Right lobe of liver (tissue), 6 donors: ENCODE data around the gene NCK2. TPM values are rescaled to one million over a fixed set of nuclear protein-coding genes. Genes with fewer than 3 reads are reported as not detected.

Experiments used
- ATAC-seq, 4 donors: fragments of 200-7000 bp; cut with Tn5 transposase; one replicate each; pipeline ENCODE4 v1.9.1; 2020; ENCODE audit warnings: mild to moderate bottlenecking in 4 of 4, moderate library complexity in 4 of 4
- DNase-seq, 3 donors: peaks; one replicate each; pipeline ENCODE4 v3.0.0-alpha.2; 2020
- H3K27ac ChIP-seq, 3 donors: fragments of 200-600 bp; one replicate each; pipeline ENCODE4 v1.8.0; 2022
- H3K27me3 ChIP-seq, 2 donors: fragments of 200-600 bp; one replicate each; pipeline ENCODE4 v1.8.0; 2022
- H3K36me3 ChIP-seq, 4 donors: fragments of 200-600 bp; sonication (generic) in 1 of 4; one replicate each; pipeline versions ENCODE4 v1.5.1 to v1.8.0; 2017 to 2022; ENCODE audit warnings: control low read depth in 1 of 4
- H3K4me1 ChIP-seq, 4 donors: fragments of 200-600 bp; sonication (generic) in 1 of 4; one replicate each; pipeline versions ENCODE4 v1.5.1 to v1.8.0; 2017 to 2022; ENCODE audit warnings: control low read depth in 1 of 4
- H3K4me3 ChIP-seq, 3 donors: fragments of 200-600 bp; one replicate each; pipeline ENCODE4 v1.8.0; 2022
- H3K9me3 ChIP-seq, 4 donors: fragments of 200-600 bp; sonication (generic) in 1 of 4; one replicate each; pipeline versions ENCODE4 v1.5.1 to v1.8.0; 2017 to 2022; ENCODE audit warnings: control low read depth in 1 of 4
- POLR2A ChIP-seq: fragments of 450-650 bp; IDR thresholded peaks from one replicate; pipeline ENCODE4 v1.6.1; 2017; ENCODE audit warnings: antibody characterized with exemption, mild to moderate bottlenecking
- WGBS: methylation state at CpG from one replicate; pipeline ENCODE4 v1.1.6; 2018; ENCODE audit warnings: low coverage, low lambda C conversion rate; ENCODE audit not compliant: insufficient coverage; ENCODE audit errors: missing lambda C conversion rate; 5-methylcytosine and 5-hydroxymethylcytosine counted together
- intact Hi-C, 2 donors: fragments of 100-400 bp; cut with DNase I; formaldehyde crosslinking; loops; one replicate each; pipeline versions ENCODE4 v1.11.2 to v1.14.1; 2022
- total RNA-seq, 6 experiments: library from RNA; depleted of rRNA in 2 of 6; stranded (reverse); fragments of >200 nt in 2 of 6; fragmentation: NEBNext Ultra II Directional in 3 of 6; extraction: Animal tissue kit (Norgen Biotek cat#: 25700) in 3 of 6; gene quantifications; one replicate each; pipeline versions ENCODE4 v1.1.0 to v1.2.4, GENCODE V29; 2016 to 2023
- TF ChIP-seq, protein P1 (sequence below), 4 donors: fragments of 200-600 bp in 3 of 4; fragments of 450-650 bp in 1 of 4; IDR thresholded peaks; one replicate each; pipeline versions ENCODE4 v1.5.1 to v1.8.0; 2016 to 2022; ENCODE audit warnings: antibody characterized with exemption in 4 of 4, mild to moderate bottlenecking in 2 of 4
- donor health status: DM: no; HTN: yes; CAD: no.
- donor health status: DM: no; HTN: no; CAD: no.
- donor health status: DM: no; HTN: no; CAD: no.
- donor health status: DM: no; HTN: yes; CAD: no.
- donor health status: DM: no; HTN: yes; CAD: no.

Gene NCK2
- total RNA-seq, 6 experiments from 2014 or later: 4.8 to 11.7 (median 7.1) TPM

DNA sequence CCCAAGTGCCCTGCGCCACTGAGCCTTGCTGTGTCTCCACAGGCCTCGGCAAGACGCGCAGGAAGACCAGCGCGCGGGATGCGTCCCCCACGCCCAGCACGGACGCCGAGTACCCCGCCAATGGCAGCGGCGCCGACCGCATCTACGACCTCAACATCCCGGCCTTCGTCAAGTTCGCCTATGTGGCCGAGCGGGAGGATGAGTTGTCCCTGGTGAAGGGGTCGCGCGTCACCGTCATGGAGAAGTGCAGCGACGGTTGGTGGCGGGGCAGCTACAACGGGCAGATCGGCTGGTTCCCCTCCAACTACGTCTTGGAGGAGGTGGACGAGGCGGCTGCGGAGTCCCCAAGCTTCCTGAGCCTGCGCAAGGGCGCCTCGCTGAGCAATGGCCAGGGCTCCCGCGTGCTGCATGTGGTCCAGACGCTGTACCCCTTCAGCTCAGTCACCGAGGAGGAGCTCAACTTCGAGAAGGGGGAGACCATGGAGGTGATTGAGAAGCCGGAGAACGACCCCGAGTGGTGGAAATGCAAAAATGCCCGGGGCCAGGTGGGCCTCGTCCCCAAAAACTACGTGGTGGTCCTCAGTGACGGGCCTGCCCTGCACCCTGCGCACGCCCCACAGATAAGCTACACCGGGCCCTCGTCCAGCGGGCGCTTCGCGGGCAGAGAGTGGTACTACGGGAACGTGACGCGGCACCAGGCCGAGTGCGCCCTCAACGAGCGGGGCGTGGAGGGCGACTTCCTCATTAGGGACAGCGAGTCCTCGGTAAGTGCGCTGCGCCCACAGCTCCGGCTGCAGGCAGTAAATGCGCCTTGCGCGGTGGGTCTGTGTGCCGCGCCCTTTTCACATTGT lies 136.8 kb downstream of the NCK2 start:
- H3K27ac ChIP-seq: no peak overlapping the region
- ATAC-seq: no peak
- peaks cover 0 to 22% (median 9%) of the 10 kb centered on the region in 4 donors for H3K4me1 ChIP-seq
- TF ChIP-seq, protein P1, sequence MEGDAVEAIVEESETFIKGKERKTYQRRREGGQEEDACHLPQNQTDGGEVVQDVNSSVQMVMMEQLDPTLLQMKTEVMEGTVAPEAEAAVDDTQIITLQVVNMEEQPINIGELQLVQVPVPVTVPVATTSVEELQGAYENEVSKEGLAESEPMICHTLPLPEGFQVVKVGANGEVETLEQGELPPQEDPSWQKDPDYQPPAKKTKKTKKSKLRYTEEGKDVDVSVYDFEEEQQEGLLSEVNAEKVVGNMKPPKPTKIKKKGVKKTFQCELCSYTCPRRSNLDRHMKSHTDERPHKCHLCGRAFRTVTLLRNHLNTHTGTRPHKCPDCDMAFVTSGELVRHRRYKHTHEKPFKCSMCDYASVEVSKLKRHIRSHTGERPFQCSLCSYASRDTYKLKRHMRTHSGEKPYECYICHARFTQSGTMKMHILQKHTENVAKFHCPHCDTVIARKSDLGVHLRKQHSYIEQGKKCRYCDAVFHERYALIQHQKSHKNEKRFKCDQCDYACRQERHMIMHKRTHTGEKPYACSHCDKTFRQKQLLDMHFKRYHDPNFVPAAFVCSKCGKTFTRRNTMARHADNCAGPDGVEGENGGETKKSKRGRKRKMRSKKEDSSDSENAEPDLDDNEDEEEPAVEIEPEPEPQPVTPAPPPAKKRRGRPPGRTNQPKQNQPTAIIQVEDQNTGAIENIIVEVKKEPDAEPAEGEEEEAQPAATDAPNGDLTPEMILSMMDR (IDR thresholded peaks at IDR 0.05): no peak
- TF ChIP-seq POLR2A: no peak
- peak in 1 of 3 donors; percentile 38 for DNase-seq
- H3K27me3 ChIP-seq: no peaks in the 10 kb centered on the region
- H3K9me3 ChIP-seq: no peaks in the 10 kb centered on the region
- H3K4me3 ChIP-seq: no peak overlapping the region
- WGBS: 94% methylated on average over 25 of the region's 79 CpGs
- no peaks in the 10 kb centered on the region for H3K36me3 ChIP-seq
- intact Hi-C loops: no loop called here

DNA sequence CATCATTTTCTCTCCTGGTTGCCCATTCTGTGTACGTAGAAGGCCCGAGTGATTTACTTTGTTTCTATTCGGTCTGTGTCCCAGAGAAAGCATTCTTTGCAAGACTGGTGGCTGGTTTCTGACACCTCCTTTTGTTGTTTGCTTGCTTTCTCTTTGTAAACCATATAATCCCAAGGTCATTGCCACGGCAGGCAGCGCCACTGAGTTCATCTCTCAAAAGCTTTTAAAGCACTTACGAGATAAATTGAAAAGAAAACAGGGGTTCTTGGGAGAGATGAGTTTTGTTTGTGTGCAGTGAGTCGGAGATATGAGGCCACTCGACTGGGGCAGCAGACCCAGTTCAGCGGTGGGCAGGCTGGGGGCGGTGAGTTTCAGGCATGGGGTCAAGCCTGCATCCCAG lies 137.6 kb downstream of the NCK2 start:
- TF ChIP-seq POLR2A: no peak
- TF ChIP-seq, protein P1 (IDR thresholded peaks at IDR 0.05): no peak
- DNase-seq: no peak
- ATAC-seq: no peak
- no peak overlapping the region for H3K27ac ChIP-seq
- no peaks in the 10 kb centered on the region for H3K36me3 ChIP-seq
- no peaks in the 10 kb centered on the region for H3K9me3 ChIP-seq
- H3K4me3 ChIP-seq: no peak overlapping the region
- H3K4me1 ChIP-seq: peaks cover 0 to 28% (median 12%) of the 10 kb centered on the region in 4 donors
- intact Hi-C loops: no loop called here
- 77% methylated on average over 10 of the region's 10 CpGs for WGBS
- H3K27me3 ChIP-seq: no peaks in the 10 kb centered on the region

DNA sequence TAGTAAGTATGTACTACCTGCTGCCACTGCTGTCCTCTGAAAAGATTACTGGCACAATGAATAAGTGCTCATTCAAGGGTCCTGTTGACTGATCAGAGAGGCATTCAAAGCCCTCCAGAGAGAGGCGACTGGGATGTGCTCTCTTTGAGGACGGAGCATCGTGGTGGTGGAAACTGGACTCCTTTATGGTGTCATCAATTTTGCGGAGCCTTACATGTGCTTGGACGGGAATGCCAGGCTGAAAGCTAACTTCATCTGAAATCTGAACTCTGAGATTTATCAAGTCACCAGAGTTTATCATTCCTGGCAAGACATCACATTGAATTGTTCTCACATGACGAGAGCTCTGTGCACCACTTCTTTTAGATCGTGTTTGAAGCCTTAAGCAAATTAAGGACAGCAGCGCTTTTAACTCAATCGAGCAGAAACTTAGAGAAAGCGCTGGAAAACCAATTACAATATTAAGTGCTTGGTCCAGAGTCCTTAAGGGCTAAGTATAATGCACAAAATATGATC lies 138.3 kb downstream of the NCK2 start:
- TF ChIP-seq, protein P1 (IDR thresholded peaks at IDR 0.05): no peak
- no peak for TF ChIP-seq POLR2A
- DNase-seq: no peak
- H3K36me3 ChIP-seq: no peaks in the 10 kb centered on the region
- no peak overlapping the region for H3K27ac ChIP-seq
- H3K4me3 ChIP-seq: no peak overlapping the region
- peaks cover 0 to 26% (median 12%) of the 10 kb centered on the region in 4 donors for H3K4me1 ChIP-seq
- 71% methylated on average over 7 of the region's 10 CpGs for WGBS
- intact Hi-C loops: no loop called here
- no peaks in the 10 kb centered on the region for H3K27me3 ChIP-seq
- no peak for ATAC-seq
- H3K9me3 ChIP-seq: no peaks in the 10 kb centered on the region

DNA sequence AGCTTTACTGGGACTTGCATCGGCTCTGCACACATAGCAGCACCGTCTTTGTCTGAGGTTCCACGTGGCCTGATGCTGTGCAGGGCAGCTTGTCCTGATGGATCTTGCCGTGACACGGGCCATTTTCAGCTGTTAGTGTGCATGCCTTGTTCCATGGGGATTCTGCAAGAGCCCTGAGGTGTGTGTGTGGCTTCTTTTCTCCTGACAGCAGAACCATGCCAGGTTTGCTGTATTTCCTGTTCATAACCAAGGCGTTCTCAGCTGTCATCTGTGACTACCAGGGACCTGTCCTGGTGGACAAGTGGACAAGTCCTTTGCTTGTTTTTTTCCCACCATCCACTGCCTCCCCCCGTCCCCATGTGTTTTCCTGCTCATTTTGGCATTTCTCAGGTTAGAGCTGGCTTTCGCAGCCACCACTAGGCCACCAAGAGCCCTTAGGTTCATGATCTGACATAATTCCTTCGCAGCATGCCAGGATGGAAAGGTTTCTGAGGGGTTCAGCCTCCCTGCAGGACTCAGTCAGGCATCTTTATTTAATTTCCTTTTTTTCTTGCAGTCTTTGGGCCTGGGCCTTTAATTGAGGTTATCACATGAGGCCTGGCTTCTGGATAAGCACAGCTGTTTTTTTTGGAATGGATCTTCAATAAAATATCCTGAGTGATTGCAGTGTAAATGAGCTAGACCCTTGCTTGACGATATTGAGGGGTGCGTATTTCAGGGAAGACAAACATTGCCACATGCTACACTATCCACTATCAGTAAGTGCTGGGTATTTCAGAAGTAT lies 139.4 kb downstream of the NCK2 start:
- no peak for DNase-seq
- no peak for TF ChIP-seq POLR2A
- TF ChIP-seq, protein P1 (IDR thresholded peaks at IDR 0.05): no peak
- H3K9me3 ChIP-seq: no peaks in the 10 kb centered on the region
- peaks cover 0 to 21% (median 9%) of the 10 kb centered on the region in 4 donors for H3K4me1 ChIP-seq
- H3K36me3 ChIP-seq: no peaks in the 10 kb centered on the region
- ATAC-seq: no peak
- no peaks in the 10 kb centered on the region for H3K27me3 ChIP-seq
- no peak overlapping the region for H3K27ac ChIP-seq
- H3K4me3 ChIP-seq: no peak overlapping the region
- 66% methylated on average over 9 of the region's 11 CpGs for WGBS
- intact Hi-C loops: no loop called here
